Panc1 (cell line): ENCODE measurements around the gene HM13. TPM values are rescaled to one million over a fixed set of nuclear protein-coding genes. Genes with fewer than 3 reads are reported as not detected.

ENCODE experiments used
- ATAC-seq: fragments of 200-7000 bp; cut with Tn5 transposase; 2 replicates; pipeline ENCODE4 v1.9.1; 2020; ENCODE audit warnings: mild to moderate bottlenecking, moderate library complexity
- BruUV-seq: library from RNA; stranded (reverse); fragments of 400-500 nt; replicated peaks from 2 replicates; lab custom pipeline; 2021; lab: Mats Ljungman, UMichigan
- CTCF ChIA-PET: fragments of 300-600 bp; sonication (Branson Sonifier 250); formaldehyde crosslinking; loops from one replicate; lab custom pipeline; 2022; ENCODE audit warnings: antibody characterized with exemption; lab: Charles Lee
- POLR2A ChIA-PET: fragments of 300-600 bp; sonication (Branson Sonifier 250); formaldehyde crosslinking; loops from one replicate; lab custom pipeline; 2022; ENCODE audit warnings: antibody characterized with exemption; lab: Charles Lee
- DNase-seq: peaks from one replicate; pipeline ENCODE4 v3.0.0-alpha.2; 2010; ENCODE audit warnings: low read depth, low spot score
- H3K27ac ChIP-seq: 2 replicates; pipeline ENCODE4 v1.5.1; 2011; ENCODE audit warnings: mild to moderate bottlenecking, low read length, inconsistent platforms
- H3K27me3 ChIP-seq: fragments of 200-500 bp; sonication (Bioruptor generic); 2 replicates; pipeline ENCODE4 v1.6.0; 2014; ENCODE audit warnings: low read length, inconsistent platforms; ENCODE audit not compliant: control insufficient read depth, insufficient read depth
- H3K36me3 ChIP-seq: fragments of 200-500 bp; sonication (Bioruptor generic); 2 replicates; pipeline ENCODE4 v1.5.1; 2014; ENCODE audit warnings: inconsistent platforms, mild to moderate bottlenecking, low read length, moderate library complexity; ENCODE audit not compliant: control insufficient read depth, insufficient read depth
- H3K4me1 ChIP-seq: 2 replicates; pipeline ENCODE4 v1.5.1; 2011; ENCODE audit warnings: inconsistent platforms, mild to moderate bottlenecking, low read length, moderate library complexity; ENCODE audit not compliant: control insufficient read depth, insufficient read depth
- H3K4me3 ChIP-seq, 2 experiments: 2 replicates each; pipeline ENCODE4 v1.5.1; 2011 to 2012; ENCODE audit warnings: low read depth in 2 of 2, low read length in 2 of 2, mild to moderate bottlenecking in 2 of 2, inconsistent platforms in 1 of 2, moderate library complexity in 1 of 2
- H3K9me3 ChIP-seq: fragments of 200-500 bp; sonication (Bioruptor generic); 2 replicates; pipeline ENCODE4 v1.5.1; 2014; ENCODE audit warnings: low read depth, mild to moderate bottlenecking, inconsistent platforms, low read length, moderate library complexity; ENCODE audit not compliant: control insufficient read depth, insufficient read depth
- POLR2AphosphoS5 ChIP-seq: IDR thresholded peaks from 2 replicates; pipeline ENCODE4 v1.6.1; 2012; ENCODE audit warnings: mild to moderate bottlenecking, low read depth, low read length, moderate library complexity
- SIN3A ChIP-seq: IDR thresholded peaks from 2 replicates; pipeline ENCODE4 v1.6.1; 2012; ENCODE audit warnings: low read depth, mild to moderate bottlenecking, low read length, moderate library complexity, borderline replicate concordance; ENCODE audit not compliant: insufficient read depth
- TCF7L2 ChIP-seq: IDR thresholded peaks from 2 replicates; pipeline ENCODE4 v1.6.1; 2011; ENCODE audit warnings: mild to moderate bottlenecking, low read depth, low read length, inconsistent platforms
- in situ Hi-C: cut with HindIII; loops from 2 replicates; pipeline ENCODE4 v1.10.0; 2016; ENCODE audit warnings: low sequenced_read_pairs, low pct_unique_long_range_greater_than_20kb
- intact Hi-C: fragments of 100-400 bp; cut with micrococcal nuclease; formaldehyde crosslinking; loops from one replicate; pipeline ENCODE4 v1.10.0; 2022; ENCODE audit not compliant: unreplicated experiment
- total RNA-seq: library from RNA; stranded (reverse); gene quantifications from one replicate; pipeline ENCODE4 v1.2.1, GENCODE V29; 2021; ENCODE audit not compliant: unreplicated experiment
- TF ChIP-seq, protein P1 (sequence below): fragments of 450-650 bp; IDR thresholded peaks from 2 replicates; pipeline ENCODE4 v1.5.1; 2017; ENCODE audit warnings: mild to moderate bottlenecking
- TF ChIP-seq, protein P2 (sequence below), 2 experiments: IDR thresholded peaks; 2 replicates each; pipeline ENCODE4 v1.6.1; 2011 to 2012; ENCODE audit warnings: low read depth in 2 of 2, control low read depth in 1 of 2, low read length in 1 of 2, mild to moderate bottlenecking in 1 of 2, moderate library complexity in 1 of 2; ENCODE audit not compliant: insufficient read depth in 1 of 2

HM13 gene
- total RNA-seq, 1 experiment from 2014 or later = 337 TPM

DNA sequence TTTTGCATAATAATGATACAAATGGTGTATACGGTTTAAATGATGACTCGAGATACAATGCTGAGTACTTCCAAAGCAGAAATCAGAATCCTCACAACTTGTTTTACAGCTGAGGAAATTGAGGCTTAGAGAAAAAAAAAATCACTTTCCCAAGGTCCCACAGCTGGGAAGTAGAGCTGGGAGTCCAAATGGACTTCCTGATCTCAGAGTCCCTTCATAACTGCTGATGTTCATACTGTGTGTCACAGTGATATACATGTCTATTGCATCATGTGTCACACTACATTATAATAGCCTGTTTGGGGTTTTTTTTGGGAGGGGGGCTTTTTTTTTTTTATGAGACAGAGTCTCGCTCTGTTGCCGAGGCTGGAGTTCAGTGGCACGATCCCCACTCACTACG, 8.5 kb downstream of the HM13 start:
- no peaks in the 10 kb centered on the region for H3K4me1 ChIP-seq
- intact Hi-C loops (no loop called here), in situ Hi-C loops (no loop called here)
- TF ChIP-seq, protein P1, sequence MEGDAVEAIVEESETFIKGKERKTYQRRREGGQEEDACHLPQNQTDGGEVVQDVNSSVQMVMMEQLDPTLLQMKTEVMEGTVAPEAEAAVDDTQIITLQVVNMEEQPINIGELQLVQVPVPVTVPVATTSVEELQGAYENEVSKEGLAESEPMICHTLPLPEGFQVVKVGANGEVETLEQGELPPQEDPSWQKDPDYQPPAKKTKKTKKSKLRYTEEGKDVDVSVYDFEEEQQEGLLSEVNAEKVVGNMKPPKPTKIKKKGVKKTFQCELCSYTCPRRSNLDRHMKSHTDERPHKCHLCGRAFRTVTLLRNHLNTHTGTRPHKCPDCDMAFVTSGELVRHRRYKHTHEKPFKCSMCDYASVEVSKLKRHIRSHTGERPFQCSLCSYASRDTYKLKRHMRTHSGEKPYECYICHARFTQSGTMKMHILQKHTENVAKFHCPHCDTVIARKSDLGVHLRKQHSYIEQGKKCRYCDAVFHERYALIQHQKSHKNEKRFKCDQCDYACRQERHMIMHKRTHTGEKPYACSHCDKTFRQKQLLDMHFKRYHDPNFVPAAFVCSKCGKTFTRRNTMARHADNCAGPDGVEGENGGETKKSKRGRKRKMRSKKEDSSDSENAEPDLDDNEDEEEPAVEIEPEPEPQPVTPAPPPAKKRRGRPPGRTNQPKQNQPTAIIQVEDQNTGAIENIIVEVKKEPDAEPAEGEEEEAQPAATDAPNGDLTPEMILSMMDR = no peak
- TF ChIP-seq POLR2AphosphoS5 (no peak), SIN3A (no peak), TCF7L2 (no peak)
- TF ChIP-seq, protein P2, sequence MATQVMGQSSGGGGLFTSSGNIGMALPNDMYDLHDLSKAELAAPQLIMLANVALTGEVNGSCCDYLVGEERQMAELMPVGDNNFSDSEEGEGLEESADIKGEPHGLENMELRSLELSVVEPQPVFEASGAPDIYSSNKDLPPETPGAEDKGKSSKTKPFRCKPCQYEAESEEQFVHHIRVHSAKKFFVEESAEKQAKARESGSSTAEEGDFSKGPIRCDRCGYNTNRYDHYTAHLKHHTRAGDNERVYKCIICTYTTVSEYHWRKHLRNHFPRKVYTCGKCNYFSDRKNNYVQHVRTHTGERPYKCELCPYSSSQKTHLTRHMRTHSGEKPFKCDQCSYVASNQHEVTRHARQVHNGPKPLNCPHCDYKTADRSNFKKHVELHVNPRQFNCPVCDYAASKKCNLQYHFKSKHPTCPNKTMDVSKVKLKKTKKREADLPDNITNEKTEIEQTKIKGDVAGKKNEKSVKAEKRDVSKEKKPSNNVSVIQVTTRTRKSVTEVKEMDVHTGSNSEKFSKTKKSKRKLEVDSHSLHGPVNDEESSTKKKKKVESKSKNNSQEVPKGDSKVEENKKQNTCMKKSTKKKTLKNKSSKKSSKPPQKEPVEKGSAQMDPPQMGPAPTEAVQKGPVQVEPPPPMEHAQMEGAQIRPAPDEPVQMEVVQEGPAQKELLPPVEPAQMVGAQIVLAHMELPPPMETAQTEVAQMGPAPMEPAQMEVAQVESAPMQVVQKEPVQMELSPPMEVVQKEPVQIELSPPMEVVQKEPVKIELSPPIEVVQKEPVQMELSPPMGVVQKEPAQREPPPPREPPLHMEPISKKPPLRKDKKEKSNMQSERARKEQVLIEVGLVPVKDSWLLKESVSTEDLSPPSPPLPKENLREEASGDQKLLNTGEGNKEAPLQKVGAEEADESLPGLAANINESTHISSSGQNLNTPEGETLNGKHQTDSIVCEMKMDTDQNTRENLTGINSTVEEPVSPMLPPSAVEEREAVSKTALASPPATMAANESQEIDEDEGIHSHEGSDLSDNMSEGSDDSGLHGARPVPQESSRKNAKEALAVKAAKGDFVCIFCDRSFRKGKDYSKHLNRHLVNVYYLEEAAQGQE (IDR thresholded peaks at IDR 0.05; ENCODE audit: insufficient read depth in 1 of 2, low read depth in 2 of 2, low read length in 1 of 2) = no peak
- H3K27me3 ChIP-seq = no peaks in the 10 kb centered on the region
- no peak overlapping the region for H3K4me3 ChIP-seq
- BruUV-seq = no TSS peak
- H3K27ac ChIP-seq = no peak overlapping the region; the same call in 1 of the 2 replicates
- peaks cover 5% of the 10 kb centered on the region; the same call in 1 of the 2 replicates for H3K36me3 ChIP-seq
- no peak for DNase-seq
- H3K9me3 ChIP-seq = no peaks in the 10 kb centered on the region
- ChIA-PET POLR2A (interaction anchor here (0.7 kb wide), 1 partner anchor 50 kb away, joined by 3 read pairs; no protein-coding TSS in a partner anchor), CTCF (interaction anchor here (0.5 to 0.9 kb wide), 4 partner anchors 8 to 90 kb away, joined by 5 to 11 read pairs (median 8); partner anchors contain the start of gene HM13)
- ATAC-seq = no peak

DNA sequence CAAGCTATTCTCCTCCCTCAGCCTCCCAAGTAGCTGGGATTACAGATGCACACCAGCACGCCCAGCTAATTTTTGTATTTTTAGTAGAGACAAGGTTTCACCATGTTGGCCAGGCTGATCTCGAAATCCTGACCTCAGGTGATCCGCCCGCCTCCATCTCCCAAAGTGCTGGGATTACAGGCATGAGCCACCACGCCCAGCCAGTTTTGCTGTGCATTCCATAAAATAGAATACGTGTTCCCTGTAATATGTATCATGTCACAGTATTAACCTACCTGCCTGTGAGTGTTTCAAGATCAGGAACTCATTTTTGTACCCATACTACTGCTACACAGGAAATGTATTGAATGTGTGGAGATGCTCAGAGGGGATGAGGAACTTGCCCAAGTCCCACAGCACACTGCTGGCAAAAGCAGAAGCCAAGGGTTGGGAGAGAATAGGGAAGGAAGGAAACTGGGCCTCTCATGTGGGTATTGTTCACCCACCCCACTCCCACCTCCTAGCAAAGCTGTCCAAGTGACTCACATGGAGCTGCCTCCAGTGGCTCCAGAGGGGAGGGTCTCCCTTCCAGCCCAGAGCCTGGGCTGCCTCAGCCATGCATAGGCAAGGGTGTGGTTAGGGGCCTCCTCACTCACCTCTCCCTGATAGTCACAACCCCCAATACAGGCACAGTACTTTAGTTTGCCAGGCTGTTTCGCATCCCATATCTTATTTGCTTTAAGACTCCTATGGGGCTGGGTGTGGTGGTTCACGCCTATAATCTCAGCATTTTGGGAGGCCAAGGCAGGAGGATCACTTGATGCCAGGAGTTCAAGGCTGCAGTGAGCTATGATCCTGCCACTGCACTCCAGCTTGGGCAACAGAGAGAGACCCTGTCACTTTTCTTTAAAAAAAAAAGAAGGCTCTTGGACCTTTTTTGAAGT, 9.4 kb downstream of the HM13 start:
- Histone ChIP-seq H3K27ac (no peak overlapping the region), H3K9me3 (no peaks in the 10 kb centered on the region), H3K4me3 (no peak overlapping the region), H3K4me1 (no peaks in the 10 kb centered on the region), H3K27me3 (no peaks in the 10 kb centered on the region), H3K36me3 (peaks cover 9% of the 10 kb centered on the region; the same call in 1 of the 2 replicates)
- BruUV-seq = no TSS peak
- TF ChIP-seq, protein P2 (IDR thresholded peaks at IDR 0.05; ENCODE audit: insufficient read depth in 1 of 2, low read depth in 2 of 2, low read length in 1 of 2) = no peak
- TF ChIP-seq, protein P1 = no peak
- no peak for TF ChIP-seq SIN3A
- no peak for TF ChIP-seq POLR2AphosphoS5
- intact Hi-C loops = no loop called here
- in situ Hi-C loops = no loop called here
- ATAC-seq = peak; percentile 19
- CTCF ChIA-PET = interaction anchor here (0.6 kb wide), 1 partner anchor 17 kb away, joined by 5 read pairs; no protein-coding TSS in a partner anchor
- POLR2A ChIA-PET = interaction anchor here (0.7 kb wide), 1 partner anchor 49 kb away, joined by 3 read pairs; no protein-coding TSS in a partner anchor
- DNase-seq = no peak
